ENCODE data around the gene KDM2B.
A peak's percentile ranks its signal among the peaks of the same experiment; 100 is the strongest.
"Not testable (repeated sequence)": the region's sequence is repeated elsewhere in the genome, so short reads cannot be mapped to it uniquely, and the experiment has no call there.

Gene KDM2B

DNA sequence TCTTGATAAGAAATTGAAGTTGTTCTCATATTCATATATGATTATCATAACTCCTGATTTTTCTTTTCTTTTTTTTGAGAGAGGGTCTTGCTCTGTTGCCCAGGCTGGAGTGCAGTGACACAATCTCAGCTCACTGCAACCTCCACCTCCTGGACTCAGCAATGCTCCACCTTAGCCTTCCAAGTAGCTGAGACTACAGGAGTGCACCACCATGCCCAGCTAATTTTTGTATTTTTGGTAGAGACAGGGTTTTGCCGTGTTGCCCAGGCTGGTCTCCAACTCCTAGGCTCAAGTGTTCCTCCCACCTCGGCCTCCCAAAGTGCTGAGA is 2.5 kb upstream of the KDM2B start:
- not testable (repeated sequence) for DNase-seq

DNA sequence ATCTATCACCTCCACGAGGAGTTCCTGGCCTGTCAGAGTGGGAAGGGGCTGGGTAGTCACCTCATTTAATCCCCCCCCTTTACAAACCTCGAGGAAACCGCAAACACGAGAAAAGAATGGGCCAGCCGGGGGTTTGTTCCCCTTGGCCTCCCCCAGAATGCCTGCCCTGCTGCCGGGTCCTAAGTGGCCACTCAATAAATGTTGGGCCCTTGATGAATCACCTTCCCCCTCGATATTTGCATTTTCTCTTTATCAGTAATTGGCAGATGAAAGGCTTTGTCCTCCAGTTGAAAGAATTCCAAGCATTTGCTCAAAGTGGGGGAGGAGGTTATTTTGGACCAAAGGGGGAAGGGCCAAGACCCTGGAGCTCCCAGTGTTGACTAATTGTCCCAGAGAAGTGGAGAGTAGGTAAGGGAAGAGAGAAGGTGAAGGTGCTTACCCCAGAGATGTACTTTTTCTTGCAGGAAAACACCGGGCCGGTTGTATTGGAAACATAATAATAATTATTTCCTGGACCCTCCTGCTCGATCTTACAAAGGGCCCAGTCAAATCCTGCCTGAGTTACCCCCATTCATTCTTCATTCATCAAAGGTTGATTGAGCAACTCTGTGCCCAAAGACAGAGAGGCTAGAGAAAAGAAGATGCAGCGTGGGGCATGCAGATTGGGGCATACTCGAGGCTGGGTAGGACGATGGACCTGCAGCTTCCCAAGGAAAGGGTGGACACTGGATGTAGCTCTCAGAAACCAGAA is 1.9 kb upstream of the KDM2B start:
- no peak for DNase-seq

DNA sequence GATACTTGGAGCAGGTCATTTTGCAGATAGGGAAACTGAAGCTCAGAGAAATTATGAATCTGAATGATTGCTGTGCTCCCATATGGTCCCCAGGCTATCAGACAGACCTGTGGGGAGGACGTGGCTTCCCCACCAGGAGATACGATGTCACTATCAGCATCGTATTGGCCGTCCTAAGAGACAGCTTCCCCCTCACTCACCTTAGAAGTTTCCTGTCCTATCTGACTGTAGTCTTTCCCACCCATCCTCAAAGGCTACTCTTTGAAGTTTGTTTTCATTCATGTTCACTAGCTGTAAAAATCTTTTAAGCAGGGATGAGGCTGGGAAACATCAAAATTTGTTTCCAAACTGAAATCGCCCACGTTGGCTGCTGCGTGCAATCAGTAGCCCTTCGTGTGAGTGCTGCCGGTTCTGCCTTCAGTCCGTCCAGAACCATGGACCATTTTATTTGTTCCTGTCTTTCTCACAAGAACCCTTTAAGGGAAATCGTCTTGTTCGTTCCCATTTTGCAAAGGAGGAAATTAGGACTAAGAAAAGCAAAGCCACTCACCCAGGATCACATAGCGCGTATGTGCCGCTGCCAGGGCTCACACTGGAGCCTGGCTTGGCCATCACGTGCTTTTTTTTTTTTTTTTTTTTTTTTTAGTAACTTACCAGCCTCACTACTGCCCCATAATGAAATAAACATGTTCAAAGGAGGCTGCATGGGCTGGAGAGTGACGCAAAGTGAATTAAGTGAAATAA is 1.0 kb upstream of the KDM2B start:
- peak; percentile 17 for DNase-seq

DNA sequence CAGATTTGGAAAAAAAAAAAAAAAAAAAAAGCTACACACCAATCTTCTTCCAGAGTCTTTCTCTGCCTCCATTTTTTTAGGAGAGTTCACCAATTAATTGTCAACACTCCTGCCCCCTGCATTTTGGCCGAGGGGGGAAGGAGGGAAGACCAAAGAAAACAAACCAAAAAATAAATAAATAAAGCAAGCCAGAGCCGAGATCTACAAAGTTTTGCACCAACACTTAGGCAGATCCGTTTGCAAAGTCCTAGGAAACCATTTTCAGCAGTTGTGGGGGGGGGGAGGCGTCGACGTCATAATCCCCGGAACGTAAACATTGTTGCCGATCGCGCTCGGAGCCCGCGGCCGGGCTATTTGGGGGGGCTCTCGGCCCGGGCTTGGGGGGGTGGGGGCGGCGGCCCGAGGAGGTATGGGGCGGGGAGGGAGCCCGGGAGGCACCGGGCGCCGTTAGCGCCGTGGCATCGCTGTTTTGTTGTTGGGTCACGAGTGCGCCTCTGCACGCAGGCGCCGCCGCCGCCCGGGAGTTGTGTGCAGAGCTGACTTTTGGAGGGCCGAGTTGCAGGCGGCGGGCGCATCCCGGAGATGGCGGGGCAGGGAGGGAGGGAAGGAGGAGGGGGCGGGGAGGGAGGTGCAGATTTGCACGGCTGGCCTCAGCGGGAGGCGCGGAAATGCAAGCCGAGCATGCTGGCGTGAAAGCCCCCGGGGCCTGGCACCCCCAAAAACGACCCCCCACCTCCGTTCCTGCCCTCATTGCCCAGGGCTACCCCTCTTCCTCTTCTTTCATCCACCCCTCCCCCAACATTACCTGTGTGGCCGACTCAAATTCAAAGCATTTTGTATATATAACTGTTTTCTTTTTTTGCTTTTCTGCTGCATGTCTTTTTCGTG is 598 bp downstream of the KDM2B start:
- peak; percentile 76 for DNase-seq

DNA sequence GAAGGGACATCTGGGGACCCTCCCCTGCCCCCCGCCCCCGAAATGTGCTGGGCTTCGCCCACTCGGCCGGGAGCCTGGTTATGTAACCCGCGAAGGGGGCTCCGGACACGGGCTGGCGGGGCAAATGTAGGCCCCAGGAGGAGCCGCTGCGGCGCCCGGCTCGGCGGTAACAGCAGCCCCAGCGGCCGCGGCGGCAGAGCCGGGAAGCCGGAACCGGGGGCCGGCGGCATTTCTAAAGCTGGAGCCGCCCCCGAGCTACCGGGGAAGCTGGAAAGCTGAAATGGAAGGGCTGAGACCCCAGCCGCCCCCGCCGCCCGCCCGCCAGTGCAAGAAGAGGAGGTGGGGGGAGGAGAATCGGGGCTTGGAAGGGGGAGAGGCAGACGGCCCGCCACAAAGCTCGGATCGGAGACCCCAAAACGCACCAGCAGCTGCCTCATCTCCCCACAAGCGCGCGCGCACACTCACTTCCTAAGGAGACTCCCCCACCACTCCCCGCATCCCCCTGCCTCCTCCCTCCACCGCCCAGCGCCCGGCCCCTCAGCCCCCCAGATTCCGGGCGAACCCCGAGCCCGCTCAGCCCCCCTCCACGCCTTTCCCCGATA is 1.5 kb downstream of the KDM2B start:
- DNase-seq, result peak; percentile 35

DNA sequence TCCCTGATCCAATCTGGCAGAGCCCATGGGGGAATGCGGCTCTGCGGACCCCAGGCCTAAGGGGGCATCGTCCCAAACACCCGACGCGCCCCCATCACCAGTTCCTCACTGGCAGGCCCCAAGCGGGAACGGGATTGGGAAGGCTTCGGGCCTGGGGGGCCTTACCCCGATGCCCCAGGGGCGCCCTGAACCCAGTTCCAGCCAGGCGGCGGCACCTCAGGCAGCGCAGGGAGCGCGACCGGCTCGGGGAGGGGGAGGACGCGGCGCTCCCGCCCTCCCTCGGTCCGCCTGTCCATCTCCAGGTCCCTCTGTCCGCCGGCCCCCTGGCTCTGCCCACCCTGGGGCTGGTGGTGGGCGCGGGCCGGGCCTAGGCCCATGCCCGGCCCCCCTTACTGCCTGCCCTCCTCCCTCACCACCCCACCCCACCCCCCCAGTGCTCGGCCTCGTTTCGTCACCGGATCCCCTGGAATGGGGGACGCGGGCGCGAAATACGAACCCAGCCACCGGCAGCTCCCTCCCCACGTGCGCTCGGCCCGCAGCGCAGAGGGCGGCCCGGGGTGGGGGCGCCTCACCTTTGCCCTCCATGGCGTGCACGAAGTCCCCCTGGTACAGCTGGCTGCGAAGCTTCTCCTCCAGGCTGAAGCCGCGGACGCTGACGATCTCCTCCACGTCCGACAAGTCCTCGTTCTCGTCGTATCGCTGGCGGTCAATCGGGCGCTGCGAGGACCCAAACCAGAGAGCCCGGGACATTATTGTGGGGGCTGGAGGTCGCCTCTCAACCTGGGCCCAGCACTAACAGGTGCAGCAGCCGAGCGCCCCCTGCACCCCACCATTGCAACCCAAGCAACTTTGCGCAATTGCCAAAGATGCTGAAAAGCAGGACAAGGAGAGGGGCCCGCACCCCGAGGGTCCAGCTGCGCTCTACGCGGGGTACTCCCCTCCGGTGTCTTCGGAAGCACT is 2.3 kb downstream of the KDM2B start:
- no peak for DNase-seq

DNA sequence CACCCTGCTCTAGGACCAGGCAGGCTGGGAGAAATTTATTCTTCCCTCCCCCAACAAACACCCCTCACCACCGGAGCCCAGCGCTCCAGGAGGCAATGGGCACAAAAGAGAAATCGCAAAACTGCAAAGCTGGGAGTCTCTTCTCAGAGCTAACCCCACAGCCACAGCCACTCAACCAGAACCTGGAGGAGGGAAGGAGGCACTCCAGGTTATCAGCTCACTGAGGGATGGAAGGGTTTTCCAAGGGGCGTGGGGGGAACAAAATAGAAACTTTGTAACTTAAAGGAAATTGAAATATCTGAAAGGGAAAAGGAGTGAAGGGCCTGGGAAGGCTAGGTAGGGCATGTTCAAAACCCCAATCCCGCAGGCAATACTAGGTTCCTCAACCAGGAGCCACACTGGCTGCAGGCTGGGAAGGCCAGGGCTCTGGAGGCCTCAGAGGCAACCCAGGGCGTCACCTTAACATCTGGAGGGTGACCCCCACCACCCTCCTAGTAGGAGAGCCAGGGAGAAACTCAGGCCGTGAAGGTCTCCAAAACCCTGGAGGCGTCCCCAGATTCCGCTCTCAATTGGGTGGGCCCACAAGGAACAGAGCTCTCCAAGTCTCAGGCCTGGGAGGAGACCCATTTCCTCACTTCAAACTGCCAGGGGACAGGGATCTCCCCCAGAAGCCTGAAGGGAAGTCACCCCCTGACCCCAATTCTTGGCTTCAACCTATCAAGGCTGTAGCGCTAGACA is 3.2 kb downstream of the KDM2B start:
- no peak for DNase-seq

DNA sequence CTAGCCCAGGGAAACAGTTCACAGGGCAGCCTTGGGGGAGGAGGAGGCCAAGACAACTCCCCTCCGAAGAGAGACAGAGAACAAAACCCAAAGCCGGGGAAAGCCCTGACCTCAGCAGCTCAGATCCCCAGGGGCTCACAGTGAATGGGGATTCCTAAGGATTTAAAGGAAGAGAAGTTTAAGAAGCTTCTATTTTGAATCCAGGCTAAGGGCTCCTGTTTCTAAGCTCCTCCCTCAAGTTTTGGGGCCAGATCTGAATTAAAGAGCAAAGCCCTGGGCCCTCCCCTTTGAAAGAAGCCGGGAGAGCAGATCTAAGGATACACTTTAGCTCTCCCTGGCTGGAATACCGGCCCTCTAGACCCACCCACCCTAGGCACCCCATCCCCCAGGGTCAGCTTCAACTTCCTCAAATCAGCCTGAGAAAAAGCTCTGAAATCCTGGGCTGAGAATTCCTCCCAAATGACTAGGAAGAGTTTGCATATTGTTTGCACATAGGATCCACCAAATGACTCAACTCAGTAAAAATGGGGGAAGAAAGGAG is 3.9 kb downstream of the KDM2B start:
- DNase-seq, result no peak

DNA sequence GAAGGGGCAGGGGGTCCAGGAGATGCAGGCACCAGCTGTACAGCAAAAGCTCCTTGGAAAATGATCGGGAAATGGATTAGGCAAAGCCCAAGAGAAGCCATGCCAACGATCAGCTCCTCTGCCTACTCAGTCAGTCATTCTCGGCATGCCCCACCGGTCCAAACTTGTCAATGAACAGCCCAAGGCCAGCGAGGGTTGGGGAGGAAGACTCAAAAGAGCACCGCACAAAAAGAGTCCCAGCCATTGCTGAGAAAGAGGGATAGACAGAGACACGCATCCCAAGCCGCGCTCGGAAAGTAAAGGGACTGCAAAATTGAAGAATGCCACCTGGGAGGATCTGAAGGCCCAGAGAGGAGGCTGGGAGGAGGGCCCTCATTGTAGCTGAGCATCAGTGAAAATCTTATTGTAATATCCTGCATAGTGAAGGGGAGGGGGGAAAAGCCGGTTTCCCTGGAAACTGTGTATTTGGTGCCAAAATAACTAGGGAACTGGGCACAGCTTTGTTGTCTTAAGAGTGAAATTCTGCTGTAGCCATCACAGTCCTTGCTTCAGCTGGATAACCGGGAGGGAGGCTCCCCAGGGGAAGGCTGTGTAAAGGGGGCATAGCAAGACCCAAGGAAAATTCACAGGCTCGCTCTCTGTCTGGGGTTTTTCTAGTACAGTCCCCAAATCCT is 4.7 kb downstream of the KDM2B start:
- no peak for DNase-seq

DNA sequence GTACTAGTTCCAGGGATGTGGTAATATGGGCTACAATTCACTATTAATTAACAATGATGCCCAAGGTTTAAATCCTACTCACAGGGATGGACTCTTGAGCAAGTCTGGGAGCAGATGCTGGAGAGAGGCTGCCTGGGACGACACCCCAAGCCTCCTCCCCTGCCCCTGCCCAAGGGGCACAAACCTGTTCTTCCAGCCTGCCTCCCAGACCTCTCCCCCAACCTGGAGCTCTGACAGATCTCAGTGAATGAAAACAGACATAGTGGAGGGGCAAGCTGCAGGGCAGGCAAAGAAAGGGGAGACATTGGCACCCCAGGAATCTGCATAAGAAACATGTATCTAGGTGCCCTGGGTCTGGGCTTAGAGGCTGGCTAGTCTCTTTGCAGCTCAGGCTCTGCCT is 5.8 kb downstream of the KDM2B start:
- DNase-seq, result no peak

DNA sequence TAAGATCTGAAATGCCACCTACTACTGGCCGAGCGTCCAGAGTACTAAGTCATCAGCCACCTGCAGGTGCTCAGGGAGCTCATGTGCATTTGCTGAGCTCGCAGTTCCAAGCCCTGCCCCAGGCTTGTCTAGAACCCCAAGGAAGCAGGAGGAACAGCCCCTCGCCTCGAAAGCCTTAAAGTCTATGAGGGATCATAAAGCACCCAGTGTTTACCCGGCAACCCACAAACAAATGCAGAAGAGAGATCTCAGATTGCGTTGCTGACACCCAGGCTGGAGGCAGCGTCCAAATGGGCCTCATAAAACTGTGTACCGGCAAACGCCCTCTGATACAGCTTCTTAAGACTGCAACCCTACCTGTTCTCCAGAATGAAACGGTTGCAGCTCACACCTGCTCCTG is 6.8 kb downstream of the KDM2B start:
- DNase-seq, result no peak

DNA sequence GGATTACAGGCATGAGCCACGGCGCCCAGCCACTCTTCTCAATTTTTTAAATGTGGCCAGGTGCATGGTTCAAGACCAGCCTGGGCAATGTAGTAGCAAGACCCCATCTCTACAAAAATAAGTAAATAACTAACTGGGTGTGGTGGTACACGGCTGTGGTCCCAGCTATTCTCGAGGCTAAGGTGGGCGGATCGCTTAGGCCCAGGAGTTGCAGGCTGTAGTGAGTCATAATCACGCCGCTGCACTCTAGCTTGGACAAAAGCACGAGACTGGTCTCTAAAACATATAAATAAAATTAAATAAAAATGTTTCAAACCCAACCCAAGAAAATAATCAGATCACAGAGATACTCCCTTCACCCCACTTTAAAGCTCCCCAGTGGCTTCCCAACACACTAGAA is 8.9 kb downstream of the KDM2B start:
- no peak for DNase-seq

DNA sequence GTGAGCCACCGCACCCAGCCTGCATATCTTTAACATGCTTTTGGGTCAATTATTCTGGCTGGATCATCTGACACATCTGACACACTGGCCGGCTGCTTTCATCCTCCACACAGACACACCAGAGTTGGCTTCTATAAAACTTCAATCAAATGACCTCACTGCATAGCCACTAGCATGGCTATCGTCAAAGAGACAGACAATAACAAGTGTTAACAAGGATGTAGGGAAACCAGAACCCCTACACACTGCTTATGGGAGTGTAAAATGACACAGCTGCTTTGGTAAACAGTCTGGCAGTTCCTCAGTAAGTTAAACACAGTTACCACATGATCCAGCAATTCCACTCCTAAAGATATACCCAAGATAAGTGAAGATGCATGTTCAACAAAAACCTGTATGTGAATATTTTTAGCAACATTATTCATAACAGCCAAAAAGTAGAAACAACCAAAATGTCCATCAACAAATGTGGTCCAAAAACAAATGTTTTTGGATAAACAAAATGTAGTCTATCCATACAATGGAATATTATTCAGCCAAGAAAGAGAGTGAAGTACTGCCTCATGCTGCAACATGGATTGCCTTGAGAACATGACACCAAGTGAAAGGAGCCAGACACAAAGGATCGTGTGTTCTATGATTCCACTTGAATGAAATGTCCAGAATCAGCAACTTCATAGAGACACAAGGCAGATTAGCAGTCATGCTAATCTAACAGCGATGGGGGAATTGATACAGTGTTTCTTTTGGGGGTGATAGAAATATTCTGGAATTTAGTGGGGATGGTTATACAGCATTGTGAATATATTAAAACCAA is 10.1 kb downstream of the KDM2B start:
- no peak for DNase-seq

DNA sequence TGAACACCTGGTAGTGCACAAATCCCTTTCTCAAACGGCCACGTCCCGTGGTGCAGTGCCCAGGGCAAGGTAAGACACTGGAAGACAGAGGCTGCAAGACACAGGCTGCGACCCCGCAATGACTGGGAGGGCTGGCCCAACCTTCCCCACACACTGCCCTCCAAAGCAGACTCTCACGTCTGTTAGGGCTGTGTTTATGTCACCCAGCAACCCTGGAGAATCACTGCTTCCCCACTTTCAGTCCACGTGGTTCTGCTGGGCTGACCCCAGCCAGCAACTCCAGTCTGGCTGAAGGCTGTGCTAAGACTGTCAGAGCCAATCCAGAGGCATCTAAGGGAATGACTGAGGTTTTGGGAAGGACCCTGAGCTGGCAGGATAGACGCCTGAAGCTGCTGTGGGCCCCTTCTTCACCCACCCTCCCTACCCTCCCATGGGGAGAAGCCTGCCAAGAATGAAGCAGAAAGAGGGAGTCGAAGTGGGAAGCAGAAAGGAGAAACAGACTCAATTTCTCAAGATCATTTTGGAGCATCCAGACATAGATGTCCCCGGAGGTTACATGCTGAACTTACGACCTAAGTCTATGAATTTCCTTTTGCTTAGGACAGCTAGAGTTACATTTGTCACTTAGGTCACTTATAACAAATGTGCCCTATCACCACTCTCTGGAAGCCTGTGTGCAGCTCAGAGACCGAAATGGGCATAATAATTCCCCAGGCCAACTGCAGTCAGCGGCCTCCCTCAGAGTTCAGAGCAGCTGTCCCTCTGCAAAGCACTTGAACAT is 11.7 kb downstream of the KDM2B start:
- DNase-seq, result no peak

DNA sequence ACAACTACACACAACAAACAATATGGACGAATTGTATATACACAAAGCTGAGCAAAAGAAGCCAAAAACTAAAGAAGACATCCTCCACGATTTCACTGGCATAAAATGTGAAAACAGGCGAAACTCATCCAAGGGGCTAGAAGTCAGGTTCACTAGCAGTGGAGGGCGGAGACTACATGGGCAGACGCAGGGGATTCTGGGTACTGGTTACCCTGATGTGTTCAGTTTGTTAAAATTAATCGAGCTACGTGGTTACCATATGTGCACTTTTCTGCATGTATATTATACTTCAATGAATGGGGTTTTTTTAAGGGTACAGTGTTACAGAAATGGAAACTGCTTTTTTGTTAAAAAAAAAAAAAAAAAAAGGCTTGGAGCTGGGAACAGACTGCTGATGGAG is 12.3 kb downstream of the KDM2B start:
- no peak for DNase-seq

DNA sequence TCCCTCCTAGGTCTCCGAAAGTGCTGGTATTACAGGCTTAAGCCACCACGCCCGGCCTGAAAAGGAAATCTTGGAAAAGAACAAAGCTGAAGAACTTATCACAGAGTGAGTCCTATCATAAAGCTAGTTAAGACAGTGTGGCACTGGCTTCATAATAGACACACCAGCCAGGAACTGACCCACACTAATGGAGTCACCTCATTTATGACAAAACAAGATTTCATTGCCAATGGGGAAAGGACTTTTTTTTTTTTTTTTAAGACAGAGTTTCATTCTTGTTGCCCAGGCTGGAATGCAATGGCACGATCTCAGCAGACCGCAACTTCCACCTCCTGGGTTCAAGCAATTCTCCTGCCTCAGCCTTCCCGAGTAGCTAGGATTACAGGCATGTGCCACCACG is 15.7 kb downstream of the KDM2B start:
- DNase-seq, result no peak

DNA sequence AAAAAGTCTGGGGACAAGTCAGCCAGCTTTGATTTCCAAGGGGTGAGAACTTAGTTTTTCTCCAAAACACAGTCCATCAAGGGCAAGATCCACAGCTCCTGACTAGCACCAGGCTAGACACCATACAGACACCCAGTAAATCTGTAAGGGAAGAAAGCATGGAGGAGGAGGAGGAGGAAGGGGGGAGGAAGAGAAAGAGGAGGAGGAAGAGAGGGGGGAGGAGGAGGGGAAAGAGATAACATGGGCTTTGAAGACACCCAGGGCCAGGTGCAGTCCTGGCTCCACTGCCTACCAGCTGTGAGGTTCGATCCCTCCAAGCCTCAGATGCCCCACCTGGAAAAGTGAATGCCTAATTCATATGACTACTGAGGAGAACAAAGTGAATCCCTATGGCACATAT is 18.3 kb downstream of the KDM2B start:
- DNase-seq, result no peak

DNA sequence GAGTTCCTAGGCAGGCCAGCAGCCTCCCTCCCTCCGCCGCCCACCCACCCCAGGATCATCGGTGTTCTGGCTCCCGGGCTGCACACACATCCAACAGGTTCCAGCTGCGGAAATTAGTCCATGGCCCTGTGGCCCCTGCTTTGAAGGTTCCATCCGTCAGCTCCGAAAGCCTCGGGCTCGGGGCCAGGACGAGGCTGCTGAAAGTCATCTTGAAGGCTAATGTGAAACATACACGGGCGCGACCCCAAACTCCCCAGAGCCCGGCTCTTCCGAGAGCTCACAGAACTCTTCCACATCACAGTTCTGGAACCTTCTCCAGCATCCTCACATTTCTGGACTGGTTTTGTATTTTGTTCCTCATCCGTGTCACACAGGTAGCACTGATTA is 19.8 kb downstream of the KDM2B start:
- DNase-seq, result no peak
